GM19455 (cell line): ENCODE data around the gene CFAP58.

Experiments
- ATAC-seq: cut with Tn5 transposase; IDR thresholded peaks from one replicate; pipeline ENCODE4 v1.9.1; 2021; ENCODE audit not compliant: unreplicated experiment

Gene CFAP58

GRCh38 chr10:104321725-104322415, 31.8 kb upstream of the CFAP58 start:
- ATAC-seq, result no peak

- ATAC-seq, result no peak
These were observed 31.2 kb upstream of the CFAP58 start for GRCh38 chr10:104322416-104322782.

- ATAC-seq, result no peak
These were observed 30.5 kb upstream of the CFAP58 start for GRCh38 chr10:104323085-104323484.

DNA sequence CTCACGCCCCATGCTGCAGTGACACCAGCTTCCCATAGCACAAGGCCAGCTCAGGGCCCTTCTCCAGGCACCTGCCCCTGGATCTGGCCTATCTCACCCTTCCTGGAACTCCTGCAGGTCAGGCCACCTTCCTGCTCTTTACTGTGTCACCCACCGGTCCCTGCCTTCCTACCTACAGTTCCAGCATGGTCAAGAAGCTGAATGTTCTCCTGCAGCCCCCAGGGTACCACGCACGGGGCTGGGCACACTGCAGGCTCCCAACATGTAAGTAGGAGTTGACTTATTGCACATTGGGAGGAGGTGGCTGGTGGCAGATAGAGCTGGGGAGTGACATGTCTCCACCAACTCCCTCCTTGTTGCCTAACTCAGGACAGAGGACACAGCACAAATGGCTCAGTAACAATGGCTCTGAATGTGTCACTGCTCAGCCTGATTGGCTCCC, 29.9 kb upstream of the CFAP58 start:
- no peak for ATAC-seq

DNA sequence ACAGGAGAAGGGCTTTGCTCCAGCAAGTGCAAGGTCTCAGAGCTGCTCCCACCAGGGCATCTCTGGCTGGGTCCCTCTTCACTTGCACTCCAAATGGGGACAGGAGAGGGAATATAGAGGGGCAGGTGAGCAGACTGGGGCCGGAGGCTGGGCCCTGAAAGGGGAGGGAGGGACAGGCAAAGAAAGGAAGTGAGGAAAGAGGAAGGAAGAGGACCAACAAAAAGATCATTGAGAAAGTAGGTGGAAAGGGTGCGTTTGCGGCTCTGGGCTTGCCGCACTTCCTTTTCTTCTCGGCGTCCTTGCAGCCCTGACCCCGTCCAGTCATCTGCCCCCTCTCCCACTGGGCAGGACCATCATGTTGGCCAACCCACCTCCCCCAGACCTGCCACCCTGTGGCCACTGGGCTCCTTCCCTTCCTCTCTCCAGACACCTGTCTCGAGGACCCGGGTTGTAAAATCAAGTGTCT, 29.4 kb upstream of the CFAP58 start:
- ATAC-seq, result no peak

DNA sequence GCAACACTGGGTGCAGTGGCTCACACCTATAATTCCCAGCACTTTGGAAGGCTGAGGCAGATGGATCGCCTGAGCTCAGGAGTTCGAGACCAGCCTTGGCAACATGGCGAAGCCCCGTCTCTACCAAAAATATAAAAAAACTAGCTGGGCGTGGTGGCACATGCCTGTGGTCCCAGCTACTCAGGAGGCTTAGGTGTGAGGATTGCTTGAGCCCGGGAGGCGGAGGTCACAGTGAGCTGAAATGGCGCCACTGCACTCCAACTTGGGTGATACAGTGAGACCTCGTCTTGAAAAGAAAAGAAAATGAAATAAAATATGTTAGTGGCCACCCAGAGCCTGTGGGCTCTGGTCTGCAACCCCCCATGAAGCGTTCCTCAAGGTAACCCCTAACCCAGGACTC, 28.7 kb upstream of the CFAP58 start:
- no peak for ATAC-seq

- ATAC-seq, result no peak
These were observed 27.9 kb upstream of the CFAP58 start for GRCh38 chr10:104325436-104326435.

- ATAC-seq, result no peak
These were observed 26.5 kb upstream of the CFAP58 start for GRCh38 chr10:104326991-104327610.

DNA sequence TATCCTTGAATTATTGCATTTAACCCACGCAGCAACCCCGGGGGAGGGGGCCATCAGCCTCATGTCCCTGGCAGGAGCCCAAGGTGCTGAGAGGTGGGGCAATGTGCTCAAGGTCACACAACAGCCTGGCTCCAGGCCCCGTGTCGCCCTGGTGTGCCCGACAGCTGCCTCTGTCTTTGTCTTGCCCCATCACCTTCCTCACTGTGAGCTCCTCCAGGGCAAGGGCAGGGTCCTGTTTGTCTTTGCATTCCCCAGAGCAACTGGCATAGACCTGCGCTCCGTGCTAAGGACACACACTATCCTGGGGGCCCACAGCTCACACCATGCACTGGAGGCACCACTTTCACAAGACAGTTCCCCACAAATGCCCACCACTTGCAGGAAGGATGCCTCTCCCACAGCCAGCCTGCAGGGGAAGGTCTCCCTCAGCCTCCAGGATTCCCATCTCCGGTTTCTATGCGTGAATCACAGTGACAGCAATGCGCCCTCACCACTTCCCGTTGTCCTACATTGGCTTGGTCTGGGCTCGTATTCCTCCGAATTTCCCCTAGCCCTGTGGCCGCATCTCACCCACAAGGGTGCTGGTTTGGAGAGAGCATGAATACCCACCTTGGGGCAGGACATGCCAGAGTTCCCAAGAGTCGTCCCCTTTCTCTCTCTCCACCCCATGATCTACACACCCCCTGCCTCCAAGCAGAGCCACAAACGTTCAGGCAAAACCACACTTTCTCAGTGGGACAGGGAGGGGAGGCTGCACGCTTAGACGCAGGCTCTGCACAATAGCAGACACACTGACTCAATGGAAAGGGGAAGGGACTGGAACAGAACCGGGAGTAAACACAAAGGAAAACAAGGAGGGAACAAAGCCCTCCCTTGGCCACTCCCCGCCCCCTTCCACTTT, 25.6 kb upstream of the CFAP58 start:
- ATAC-seq, result no peak

GRCh38 chr10:104328646-104328895, 25.1 kb upstream of the CFAP58 start:
- ATAC-seq, result no peak

DNA sequence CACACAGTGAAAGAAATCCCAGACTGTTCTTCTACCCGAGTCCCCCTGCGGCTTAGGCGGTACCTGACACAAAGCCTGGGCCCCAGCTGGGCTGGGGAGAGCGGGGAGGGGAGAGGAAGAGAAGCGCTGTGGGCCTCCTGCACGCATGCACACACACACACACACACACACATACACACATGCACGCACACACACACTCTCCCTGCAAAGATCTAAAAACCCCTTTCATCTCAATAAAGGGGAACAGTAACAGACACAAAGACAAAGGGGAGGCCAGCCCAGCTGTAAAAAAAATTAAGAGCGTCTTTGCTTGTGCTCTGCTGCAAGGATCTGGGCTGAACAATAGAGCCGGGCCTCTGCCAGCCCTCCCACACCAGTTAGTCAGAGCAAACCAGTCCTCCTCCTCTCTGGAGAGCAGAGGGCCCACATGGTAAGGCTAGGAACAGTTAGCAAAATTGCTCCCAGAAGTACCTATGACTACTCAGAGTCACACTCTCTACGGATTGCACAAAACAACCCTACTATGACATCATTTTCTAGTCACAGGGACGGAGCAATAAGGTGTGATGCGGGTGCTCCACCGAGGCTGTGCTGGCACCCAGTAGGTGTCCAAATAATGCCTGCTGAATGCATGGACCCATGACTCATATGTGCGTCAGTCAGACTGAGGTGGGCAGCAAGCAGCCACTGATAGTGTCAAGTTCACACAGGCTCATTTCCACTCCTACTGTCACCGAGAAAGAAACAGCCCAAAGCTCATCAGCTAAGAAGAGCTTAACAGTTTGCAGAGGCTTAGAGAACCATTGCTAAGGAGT, 24.5 kb upstream of the CFAP58 start:
- peak; percentile 43 for ATAC-seq

DNA sequence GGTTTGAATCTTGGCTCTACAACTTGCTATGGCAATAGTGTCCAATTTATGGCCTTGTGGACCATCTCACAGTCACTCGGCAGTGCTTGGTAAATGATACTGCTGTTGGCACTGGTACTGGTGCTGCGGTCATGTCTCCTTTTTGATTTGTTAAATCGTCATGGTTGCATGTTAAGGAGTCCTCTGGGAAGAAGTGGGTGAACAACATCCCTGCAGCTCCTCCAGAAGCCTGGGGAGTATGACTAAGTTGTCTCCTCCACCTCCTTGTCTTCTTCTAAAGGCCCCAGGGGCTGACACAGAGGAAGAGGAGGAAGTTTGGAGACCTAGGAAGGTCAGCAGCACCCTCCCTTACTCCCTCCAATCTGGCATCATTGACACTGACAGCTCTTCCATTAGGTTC, 23.9 kb upstream of the CFAP58 start:
- ATAC-seq, result no peak

- no peak for ATAC-seq
These were observed 23.2 kb upstream of the CFAP58 start for GRCh38 chr10:104330168-104331110.

GRCh38 chr10:104331208-104331838, 22.3 kb upstream of the CFAP58 start:
- no peak for ATAC-seq

DNA sequence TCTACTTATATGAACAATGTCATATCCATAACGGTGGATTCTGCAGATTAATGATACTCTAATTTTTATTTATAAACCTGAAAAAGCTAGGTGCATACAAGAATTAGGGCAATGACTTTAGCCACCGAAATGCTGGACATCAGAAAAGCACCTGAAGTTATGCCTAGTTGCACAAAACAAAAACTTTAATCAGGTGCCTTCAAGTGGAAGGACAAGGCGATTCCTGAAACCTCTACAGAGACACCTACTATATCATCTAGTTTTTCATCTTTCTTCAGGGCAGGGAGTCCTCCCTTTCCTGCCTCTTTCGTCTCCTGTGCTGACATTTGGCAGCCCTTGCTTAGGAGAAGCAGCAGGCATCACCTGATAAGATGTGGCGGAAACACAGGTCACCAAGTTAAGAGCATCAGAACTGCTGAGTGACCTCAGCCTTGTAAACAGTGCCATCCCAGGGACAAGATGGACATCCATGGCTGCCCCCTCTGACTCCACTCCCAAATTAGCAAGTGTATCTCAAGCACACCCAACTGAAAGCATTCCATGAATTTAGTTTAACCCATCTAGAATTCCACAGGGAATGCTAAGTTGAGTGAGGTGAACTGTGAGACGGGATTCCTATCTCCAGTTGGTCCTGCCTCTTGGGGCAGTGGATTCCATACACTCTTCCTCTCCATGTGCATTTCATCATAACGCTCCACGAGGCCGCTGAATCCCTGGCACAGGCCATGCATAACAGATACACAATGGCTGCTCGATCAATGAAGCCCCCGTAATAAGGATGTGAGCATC, 21.2 kb upstream of the CFAP58 start:
- no peak for ATAC-seq

GRCh38 chr10:104333032-104333727, 20.5 kb upstream of the CFAP58 start:
- no peak for ATAC-seq
